ENCODE data around the gene SERP1.

SERP1 gene

DNA sequence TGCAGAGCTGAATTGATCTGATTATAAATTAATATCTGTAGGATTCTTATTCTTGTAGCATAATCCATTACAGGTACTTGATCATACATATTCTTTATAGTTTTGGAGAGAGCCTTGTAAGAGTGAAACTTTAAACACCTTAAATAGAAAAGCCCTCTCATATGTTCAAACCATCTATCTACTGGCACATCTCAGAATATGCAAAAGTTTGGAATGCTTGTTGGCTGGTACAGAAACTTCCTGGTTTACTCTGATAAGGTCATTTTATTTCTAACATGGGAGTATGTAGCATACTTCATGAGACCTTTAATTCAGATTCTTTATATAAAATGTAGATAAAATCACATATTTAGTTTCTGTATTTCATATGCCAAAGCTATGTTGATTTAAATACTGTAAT lies 34.9 kb upstream of the SERP1 start:
- no peak for TF ChIP-seq CTCF (IDR thresholded peaks at IDR 0.05; ENCODE audit: low read depth, low read length)
- in situ Hi-C loops (cut with HindIII; ENCODE audit: low sequenced_read_pairs), result no loop called here
- no peak for DNase-seq (ENCODE audit: low read depth, low spot score)
- no peak overlapping the region for H3K4me3 ChIP-seq (ENCODE audit: low read depth, low read length)

- peak; percentile 11 for TF ChIP-seq CTCF (IDR thresholded peaks at IDR 0.05; ENCODE audit: low read depth, low read length)
- in situ Hi-C loops (cut with HindIII; ENCODE audit: low sequenced_read_pairs), result no loop called here
Observed at GRCh38 chr3:150577855-150578254, 31.6 kb upstream of the SERP1 start.

GRCh38 chr3:150567328-150567727 lies 21.0 kb upstream of the SERP1 start:
- no peak for TF ChIP-seq CTCF (IDR thresholded peaks at IDR 0.05; ENCODE audit: low read depth, low read length)
- H3K4me3 ChIP-seq (ENCODE audit: low read depth, low read length), result no peak overlapping the region
- in situ Hi-C loops (cut with HindIII; ENCODE audit: low sequenced_read_pairs), result no loop called here
- DNase-seq (ENCODE audit: low read depth, low spot score), result no peak

More at GRCh38 chr3:150577855-150578254, 31.6 kb upstream of the SERP1 start:
- no peak overlapping the region for H3K4me3 ChIP-seq (ENCODE audit: low read depth, low read length)
- DNase-seq (ENCODE audit: low read depth, low spot score), result no peak

- DNase-seq (ENCODE audit: low read depth, low spot score), result no peak
- no peak overlapping the region for H3K4me3 ChIP-seq (ENCODE audit: low read depth, low read length)
- in situ Hi-C loops (cut with HindIII; ENCODE audit: low sequenced_read_pairs), result no loop called here
- no peak for TF ChIP-seq CTCF (IDR thresholded peaks at IDR 0.05; ENCODE audit: low read depth, low read length)
Observed at GRCh38 chr3:150564243-150564642, 17.9 kb upstream of the SERP1 start.

- no peak overlapping the region for H3K4me3 ChIP-seq (ENCODE audit: low read depth, low read length)
- in situ Hi-C loops (cut with HindIII; ENCODE audit: low sequenced_read_pairs), result no loop called here
- no peak for TF ChIP-seq CTCF (IDR thresholded peaks at IDR 0.05; ENCODE audit: low read depth, low read length)
- DNase-seq (ENCODE audit: low read depth, low spot score), result no peak
Observed at GRCh38 chr3:150557725-150558124, 11.4 kb upstream of the SERP1 start.

- TF ChIP-seq CTCF (IDR thresholded peaks at IDR 0.05; ENCODE audit: low read depth, low read length), result no peak
- no peak overlapping the region for H3K4me3 ChIP-seq (ENCODE audit: low read depth, low read length)
- in situ Hi-C loops (cut with HindIII; ENCODE audit: low sequenced_read_pairs), result no loop called here
- DNase-seq (ENCODE audit: low read depth, low spot score), result no peak
Observed at GRCh38 chr3:150556792-150557191, 10.5 kb upstream of the SERP1 start.

GRCh38 chr3:150555859-150556436 lies 9.7 kb upstream of the SERP1 start:
- no peak for DNase-seq (ENCODE audit: low read depth, low spot score)
- TF ChIP-seq CTCF (IDR thresholded peaks at IDR 0.05; ENCODE audit: low read depth, low read length), result no peak
- H3K4me3 ChIP-seq (ENCODE audit: low read depth, low read length), result no peak overlapping the region
- in situ Hi-C loops (cut with HindIII; ENCODE audit: low sequenced_read_pairs), result no loop called here
